B cell (primary cell): ENCODE measurements around the gene USF1. TPM values are rescaled to one million over a fixed set of nuclear protein-coding genes. Genes with fewer than 3 reads are reported as not detected.

ENCODE experiments used
- ATAC-seq: fragments of 200-7000 bp; cut with Tn5 transposase; one replicate; pipeline ENCODE4 v1.10.0; 2021; ENCODE audit warnings: low read depth, mild to moderate bottlenecking, moderate number of reproducible peaks, moderate library complexity
- CTCF ChIA-PET: fragments of 350-600 bp; sonication (Branson Sonifier 250); formaldehyde crosslinking; loops from one replicate; lab custom pipeline; 2021; ENCODE audit warnings: antibody characterized with exemption, inconsistent platforms; lab: Charles Lee
- POLR2A ChIA-PET: fragments of 350-600 bp; sonication (Branson Sonifier 250); formaldehyde crosslinking; loops from one replicate; lab custom pipeline; 2021; ENCODE audit warnings: antibody characterized with exemption; lab: Charles Lee
- DNase-seq: peaks from one replicate; pipeline ENCODE4 v3.0.0; 2013
- H2AFZ ChIP-seq: 2 replicates; pipeline ENCODE4 v1.6.1; 2012; ENCODE audit warnings: mild to moderate bottlenecking, low read depth, low read length; ENCODE audit not compliant: insufficient read depth, poor library complexity, severe bottlenecking
- H3K27ac ChIP-seq, 2 donors: 1 replicate in 1 of 2; 2 replicates in 1 of 2; pipeline ENCODE4 v1.5.1; 2012 to 2013; ENCODE audit warnings: low read length in 2 of 2, mild to moderate bottlenecking in 2 of 2, moderate library complexity in 1 of 2
- H3K27me3 ChIP-seq, 4 experiments: fragments of 200-600 bp in 1 of 4; sonication (generic) in 1 of 4; replicated peaks in 1 of 4; 1 replicate in 2 of 4; 2 replicates in 2 of 4; pipeline versions ENCODE4 v1.6.1 to v1.7.0; 2013 to 2016; ENCODE audit warnings: low read length in 3 of 4, mild to moderate bottlenecking in 2 of 4, mixed read lengths in 1 of 4, moderate library complexity in 1 of 4; ENCODE audit not compliant: insufficient read depth in 4 of 4, control insufficient read depth in 3 of 4; ENCODE audit errors: control extremely low read depth in 1 of 4
- H3K36me3 ChIP-seq, 2 experiments: replicated peaks in 1 of 2; 1 replicate in 1 of 2; 2 replicates in 1 of 2; pipeline versions ENCODE4 v1.6.1 to v1.7.1; 2013; ENCODE audit warnings: low read length in 1 of 2; ENCODE audit not compliant: insufficient read depth in 2 of 2, control insufficient read depth in 1 of 2; ENCODE audit errors: control extremely low read depth in 1 of 2, extremely low read depth in 1 of 2
- H3K4me1 ChIP-seq, 2 donors: fragments of 200-600 bp in 1 of 2; sonication (generic) in 1 of 2; 1 replicate in 1 of 2; 2 replicates in 1 of 2; pipeline versions ENCODE4 v1.5.1 to v1.6.1; 2013 to 2017; ENCODE audit warnings: low read length in 2 of 2; ENCODE audit not compliant: control insufficient read depth in 2 of 2, insufficient read depth in 2 of 2
- H3K4me2 ChIP-seq: replicated peaks from 2 replicates; pipeline ENCODE3; 2012; ENCODE audit warnings: mild to moderate bottlenecking, low read depth, low read length; ENCODE audit not compliant: poor library complexity, severe bottlenecking
- H3K4me3 ChIP-seq, 5 experiments: fragments of 200-600 bp in 1 of 5; sonication (generic) in 1 of 5; 1 replicate in 3 of 5; 2 replicates in 2 of 5; pipeline versions ENCODE4 v1.5.1 to v1.7.0; 2011 to 2016; ENCODE audit warnings: low read length in 4 of 5, mild to moderate bottlenecking in 4 of 5, low read depth in 2 of 5, control low read depth in 1 of 5, moderate library complexity in 1 of 5; ENCODE audit not compliant: insufficient read depth in 1 of 5; ENCODE audit errors: control extremely low read depth in 1 of 5, extremely low read depth in 1 of 5
- H3K79me2 ChIP-seq: fragments of 200-600 bp; sonication (generic); one replicate; pipeline ENCODE4 v1.6.0; 2016; ENCODE audit warnings: low read length; ENCODE audit not compliant: control insufficient read depth, insufficient read depth
- H3K9ac ChIP-seq: fragments of 200-600 bp; sonication (generic); 2 replicates; pipeline ENCODE4 v1.6.1; 2017; ENCODE audit warnings: mild to moderate bottlenecking, low read length, moderate library complexity
- H3K9me3 ChIP-seq, 3 donors: one replicate each; pipeline versions ENCODE4 v1.6.1 to v1.7.1; 2013; ENCODE audit warnings: low read length in 2 of 3; ENCODE audit not compliant: control insufficient read depth in 2 of 3, insufficient read depth in 1 of 3; ENCODE audit errors: control extremely low read depth in 1 of 3
- H4K20me1 ChIP-seq: 2 replicates; pipeline ENCODE4 v1.6.0; 2012; ENCODE audit warnings: mild to moderate bottlenecking, low read length; ENCODE audit not compliant: insufficient read depth, control insufficient read depth, poor library complexity, severe bottlenecking
- H3K27ac Mint-ChIP-seq: one replicate; pipeline ENCODE4 v1.8.0; 2021; ENCODE audit warnings: mixed read lengths
- H3K27me3 Mint-ChIP-seq: one replicate; pipeline ENCODE4 v1.8.0; 2021; ENCODE audit warnings: mixed read lengths
- H3K4me1 Mint-ChIP-seq: one replicate; pipeline ENCODE4 v1.8.0; 2021; ENCODE audit warnings: mixed read lengths
- H3K4me3 Mint-ChIP-seq: one replicate; pipeline ENCODE4 v1.8.0; 2021; ENCODE audit warnings: mixed read lengths
- H3K9me3 Mint-ChIP-seq: one replicate; pipeline ENCODE4 v1.8.0; 2022; ENCODE audit warnings: mixed read lengths; ENCODE audit not compliant: insufficient read depth
- EZH2 ChIP-seq: IDR thresholded peaks from 2 replicates; pipeline ENCODE4 v1.6.1; 2012; ENCODE audit warnings: borderline replicate concordance, low read depth, mild to moderate bottlenecking, moderate library complexity, low read length; ENCODE audit not compliant: insufficient read depth, poor library complexity, severe bottlenecking
- WGBS: methylation state at CpG from one replicate; pipeline ENCODE4 v1.1.5; 2013; ENCODE audit warnings: missing lambda C conversion rate; ENCODE audit not compliant: insufficient coverage; 5-methylcytosine and 5-hydroxymethylcytosine counted together
- intact Hi-C: fragments of 100-400 bp; cut with micrococcal nuclease; formaldehyde crosslinking; loops from one replicate; pipeline ENCODE4 v1.10.0; 2022
- polyA plus RNA-seq: library from polyadenylated mRNA; depleted of rRNA; stranded (reverse); fragments of >200 nt; gene quantifications from 2 replicates; pipeline ENCODE4 v1.2.3, GENCODE V29; 2012
- total RNA-seq, 2 donors: library from RNA; stranded (reverse); fragments of 120-200 nt in 1 of 2; gene quantifications; 1 replicate in 1 of 2; 2 replicates in 1 of 2; pipeline versions ENCODE4 v1.2.3 to v1.2.4, GENCODE V29; 2013 to 2022
- TF ChIP-seq, protein P1 (sequence below): fragments of 200-600 bp; IDR thresholded peaks from one replicate; pipeline ENCODE4 v1.8.0; 2022; ENCODE audit warnings: antibody characterized with exemption, mild to moderate bottlenecking

USF1 gene
- total and polyA plus RNA-seq, 2 donors (not counting 1 experiment from before 2014, with no cell fraction given) = 192 to 249 TPM

DNA sequence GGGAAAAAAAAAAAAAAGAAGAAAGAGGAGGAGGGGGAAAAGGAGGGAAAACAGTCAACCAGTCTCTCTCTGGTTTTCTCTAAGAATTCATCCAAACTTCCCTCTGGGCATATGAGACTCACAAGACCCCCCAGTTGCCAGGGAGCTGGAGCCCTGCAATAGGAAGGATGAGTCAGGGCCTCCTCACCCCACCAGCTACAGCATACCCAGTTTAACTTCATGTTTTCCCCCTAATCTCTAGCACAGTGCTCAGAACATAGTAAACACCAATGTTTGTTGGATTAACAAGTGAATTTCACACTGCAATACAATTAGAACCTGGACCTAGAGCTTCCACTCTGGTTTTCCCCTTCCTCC lies 32.7 kb downstream of the USF1 start:
- H3K4me1 Mint-ChIP-seq = peaks cover 22% of the 10 kb centered on the region

DNA sequence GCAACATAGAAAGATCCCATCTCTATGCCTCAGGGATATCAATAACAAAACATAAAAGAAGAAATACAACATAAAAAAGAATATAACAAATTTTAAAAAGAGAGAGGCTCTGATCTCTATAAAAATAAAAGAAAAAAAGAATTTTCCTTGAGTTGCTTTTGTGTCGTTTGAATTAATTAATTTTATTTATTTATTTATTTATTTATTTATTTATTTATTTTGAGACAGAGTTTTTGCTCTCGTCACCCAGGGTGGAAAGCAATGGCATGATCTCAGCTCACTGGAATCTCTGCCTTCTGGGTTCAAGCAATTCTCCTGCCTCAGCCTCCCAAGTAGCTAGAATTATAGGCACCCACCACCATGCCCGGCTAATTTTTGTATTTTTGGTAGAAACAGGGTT lies 33.4 kb downstream of the USF1 start:
- no peaks in the 10 kb centered on the region for H4K20me1 ChIP-seq
- H3K9me3 ChIP-seq = no peaks in the 10 kb centered on the region
- no peak for DNase-seq
- H3K27ac ChIP-seq = peak overlapping the region in 1 of 2 donors; percentile 86
- H3K36me3 ChIP-seq = peaks cover 0 to under 1% of the 10 kb centered on the region in 2 experiments
- Mint-ChIP-seq H3K9me3 (no peaks in the 10 kb centered on the region), H3K27me3 (no peaks in the 10 kb centered on the region), H3K27ac (no peak overlapping the region), H3K4me3 (no peak overlapping the region), H3K4me1 (peaks cover 22% of the 10 kb centered on the region)
- no CpG with 5 or more reads among the region's 3 CpGs for WGBS
- H3K79me2 ChIP-seq = peaks cover 26% of the 10 kb centered on the region
- peaks cover 19 to 25% of the 10 kb centered on the region in 2 donors for H3K4me1 ChIP-seq
- CTCF ChIA-PET = interaction anchor here (1.7 to 5.4 kb wide), 3 partner anchors 15 to 85 kb away, joined by 4 to 45 read pairs (median 15); partner anchors contain the start of gene ARHGAP30
- H3K9ac ChIP-seq = no peak overlapping the region
- H2AFZ ChIP-seq = no peak overlapping the region
- H3K27me3 ChIP-seq = no peaks in the 10 kb centered on the region
- H3K4me2 ChIP-seq = peak overlapping the region; percentile 76
- POLR2A ChIA-PET = interaction anchor here (0.9 kb wide), 1 partner anchor 85 kb away, joined by 4 read pairs; no protein-coding TSS in a partner anchor
- no peak for ATAC-seq
- intact Hi-C loops = no loop called here
- no peak overlapping the region for H3K4me3 ChIP-seq
- no peak for TF ChIP-seq EZH2
- TF ChIP-seq, protein P1, sequence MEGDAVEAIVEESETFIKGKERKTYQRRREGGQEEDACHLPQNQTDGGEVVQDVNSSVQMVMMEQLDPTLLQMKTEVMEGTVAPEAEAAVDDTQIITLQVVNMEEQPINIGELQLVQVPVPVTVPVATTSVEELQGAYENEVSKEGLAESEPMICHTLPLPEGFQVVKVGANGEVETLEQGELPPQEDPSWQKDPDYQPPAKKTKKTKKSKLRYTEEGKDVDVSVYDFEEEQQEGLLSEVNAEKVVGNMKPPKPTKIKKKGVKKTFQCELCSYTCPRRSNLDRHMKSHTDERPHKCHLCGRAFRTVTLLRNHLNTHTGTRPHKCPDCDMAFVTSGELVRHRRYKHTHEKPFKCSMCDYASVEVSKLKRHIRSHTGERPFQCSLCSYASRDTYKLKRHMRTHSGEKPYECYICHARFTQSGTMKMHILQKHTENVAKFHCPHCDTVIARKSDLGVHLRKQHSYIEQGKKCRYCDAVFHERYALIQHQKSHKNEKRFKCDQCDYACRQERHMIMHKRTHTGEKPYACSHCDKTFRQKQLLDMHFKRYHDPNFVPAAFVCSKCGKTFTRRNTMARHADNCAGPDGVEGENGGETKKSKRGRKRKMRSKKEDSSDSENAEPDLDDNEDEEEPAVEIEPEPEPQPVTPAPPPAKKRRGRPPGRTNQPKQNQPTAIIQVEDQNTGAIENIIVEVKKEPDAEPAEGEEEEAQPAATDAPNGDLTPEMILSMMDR = no peak

More for the DNA sequence above, 32.7 kb downstream of the USF1 start:
- Histone ChIP-seq H3K9me3 (no peaks in the 10 kb centered on the region), H3K27me3 (no peaks in the 10 kb centered on the region), H2AFZ (peak overlapping the region; percentile 44), H3K9ac (peak overlapping the region; percentile 57), H4K20me1 (no peaks in the 10 kb centered on the region), H3K4me2 (peak overlapping the region; percentile 76), H3K79me2 (peaks cover 20% of the 10 kb centered on the region), H3K4me3 (peak overlapping the region; percentile 20 to 65 (median 52)), H3K27ac (peak overlapping the region; percentile 76 to 86), H3K4me1 (peaks cover 19 to 25% of the 10 kb centered on the region in 2 donors), H3K36me3 (no peaks in the 10 kb centered on the region)
- no peak for ATAC-seq
- no peaks in the 10 kb centered on the region for H3K27me3 Mint-ChIP-seq
- DNase-seq = no peak
- peak overlapping the region; percentile 89 for H3K4me3 Mint-ChIP-seq
- peak overlapping the region; percentile 99 for H3K27ac Mint-ChIP-seq
- intact Hi-C loops = loop anchor here (1.0 kb wide), 2 partner anchors 8 to 32 kb away; partner anchors contain the start of genes F11R and USF1
- POLR2A ChIA-PET = interaction anchor here (0.7 to 2.4 kb wide), 5 partner anchors 8 to 217 kb away, joined by 4 to 27 read pairs (median 4); partner anchors contain the start of genes F11R, LY9 and USF1
- H3K9me3 Mint-ChIP-seq = no peaks in the 10 kb centered on the region
- CTCF ChIA-PET = interaction anchor here (0.5 to 5.4 kb wide), 13 partner anchors 10 to 227 kb away, joined by 3 to 45 read pairs (median 3); partner anchors contain the start of genes ARHGAP30, TSTD1 and USF1
- no peak for TF ChIP-seq EZH2
- TF ChIP-seq, protein P1 = no peak
